HG03457 (cell line): ENCODE data around the gene PCDH9.

Source experiments
- ATAC-seq: cut with Tn5 transposase; IDR thresholded peaks from one replicate; pipeline ENCODE4 v1.9.1; 2021; ENCODE audit warnings: moderate number of reproducible peaks; ENCODE audit not compliant: unreplicated experiment

The PCDH9 gene, protein sequence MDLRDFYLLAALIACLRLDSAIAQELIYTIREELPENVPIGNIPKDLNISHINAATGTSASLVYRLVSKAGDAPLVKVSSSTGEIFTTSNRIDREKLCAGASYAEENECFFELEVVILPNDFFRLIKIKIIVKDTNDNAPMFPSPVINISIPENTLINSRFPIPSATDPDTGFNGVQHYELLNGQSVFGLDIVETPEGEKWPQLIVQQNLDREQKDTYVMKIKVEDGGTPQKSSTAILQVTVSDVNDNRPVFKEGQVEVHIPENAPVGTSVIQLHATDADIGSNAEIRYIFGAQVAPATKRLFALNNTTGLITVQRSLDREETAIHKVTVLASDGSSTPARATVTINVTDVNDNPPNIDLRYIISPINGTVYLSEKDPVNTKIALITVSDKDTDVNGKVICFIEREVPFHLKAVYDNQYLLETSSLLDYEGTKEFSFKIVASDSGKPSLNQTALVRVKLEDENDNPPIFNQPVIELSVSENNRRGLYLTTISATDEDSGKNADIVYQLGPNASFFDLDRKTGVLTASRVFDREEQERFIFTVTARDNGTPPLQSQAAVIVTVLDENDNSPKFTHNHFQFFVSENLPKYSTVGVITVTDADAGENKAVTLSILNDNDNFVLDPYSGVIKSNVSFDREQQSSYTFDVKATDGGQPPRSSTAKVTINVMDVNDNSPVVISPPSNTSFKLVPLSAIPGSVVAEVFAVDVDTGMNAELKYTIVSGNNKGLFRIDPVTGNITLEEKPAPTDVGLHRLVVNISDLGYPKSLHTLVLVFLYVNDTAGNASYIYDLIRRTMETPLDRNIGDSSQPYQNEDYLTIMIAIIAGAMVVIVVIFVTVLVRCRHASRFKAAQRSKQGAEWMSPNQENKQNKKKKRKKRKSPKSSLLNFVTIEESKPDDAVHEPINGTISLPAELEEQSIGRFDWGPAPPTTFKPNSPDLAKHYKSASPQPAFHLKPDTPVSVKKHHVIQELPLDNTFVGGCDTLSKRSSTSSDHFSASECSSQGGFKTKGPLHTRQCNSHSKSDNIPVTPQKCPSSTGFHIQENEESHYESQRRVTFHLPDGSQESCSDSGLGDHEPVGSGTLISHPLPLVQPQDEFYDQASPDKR (N-terminal part only)

DNA sequence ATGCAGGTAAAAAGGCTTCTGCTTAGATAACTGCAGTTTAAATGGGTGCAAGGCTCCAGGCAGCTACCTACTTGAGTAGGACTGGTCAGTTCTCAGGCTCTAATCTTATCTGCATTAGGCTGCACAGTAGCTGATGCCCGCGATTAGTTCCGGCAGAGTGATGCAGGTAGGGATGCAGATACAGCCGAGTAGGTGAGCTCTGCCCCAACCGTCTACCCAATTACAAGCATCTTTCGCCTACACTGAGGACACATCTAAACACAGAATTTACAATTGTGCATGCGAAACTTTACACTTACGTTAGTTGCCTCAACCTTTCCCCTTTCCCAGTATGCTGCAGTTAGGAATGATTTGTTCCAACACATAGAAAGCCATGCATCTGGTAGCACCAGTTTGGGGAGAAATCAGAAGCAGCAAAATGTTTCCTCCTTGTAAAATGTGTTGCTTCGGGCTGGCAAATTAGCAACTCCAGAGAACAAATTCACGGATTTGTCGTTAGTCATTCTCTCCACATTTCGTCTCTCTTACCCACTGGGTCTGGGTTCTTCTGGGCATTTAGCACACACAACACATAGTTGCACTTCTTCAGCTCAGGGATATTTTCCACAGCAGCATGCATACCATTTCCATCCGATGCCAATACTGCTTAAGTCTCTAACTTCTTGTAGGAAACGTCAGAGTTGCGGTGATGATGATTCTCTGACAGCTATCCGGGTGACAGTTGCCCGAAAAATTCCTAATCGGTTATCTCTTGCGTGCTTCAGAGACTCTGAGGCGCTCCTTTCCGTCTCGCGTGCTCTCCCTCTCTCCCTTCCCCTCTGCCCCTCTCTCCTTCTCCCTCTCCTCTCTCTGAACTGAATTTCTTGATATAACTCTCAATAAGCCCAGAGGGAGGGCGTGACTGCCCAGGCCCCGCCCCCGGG, at the start of gene PCDH9:
Gene PCDH9, minus strand, starts transcription at position 856 of the 923 bp plus-strand sequence. CDS start 1,896 bp downstream, outside the sequence.
- ATAC-seq = no peak

DNA sequence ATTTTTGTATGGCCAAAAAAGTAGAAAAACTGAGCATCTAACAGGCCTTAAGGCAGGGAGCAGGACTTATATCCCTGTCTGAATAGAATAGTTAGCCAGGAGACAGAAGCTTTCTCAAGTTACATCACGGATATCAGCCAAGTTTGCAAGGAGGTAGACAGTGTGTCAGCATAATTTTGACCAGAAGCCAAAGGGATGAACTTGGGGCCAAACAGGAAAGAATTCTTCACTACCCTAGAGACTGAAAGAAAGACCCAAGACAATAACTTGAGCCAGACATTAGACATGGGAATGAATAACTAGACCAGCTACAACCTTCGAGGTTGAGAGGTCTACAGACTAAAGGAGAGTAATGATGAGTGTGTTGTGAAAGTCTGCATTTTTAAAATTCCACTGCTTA, 48.1 kb upstream of the PCDH9 start:
- ATAC-seq = no peak

DNA sequence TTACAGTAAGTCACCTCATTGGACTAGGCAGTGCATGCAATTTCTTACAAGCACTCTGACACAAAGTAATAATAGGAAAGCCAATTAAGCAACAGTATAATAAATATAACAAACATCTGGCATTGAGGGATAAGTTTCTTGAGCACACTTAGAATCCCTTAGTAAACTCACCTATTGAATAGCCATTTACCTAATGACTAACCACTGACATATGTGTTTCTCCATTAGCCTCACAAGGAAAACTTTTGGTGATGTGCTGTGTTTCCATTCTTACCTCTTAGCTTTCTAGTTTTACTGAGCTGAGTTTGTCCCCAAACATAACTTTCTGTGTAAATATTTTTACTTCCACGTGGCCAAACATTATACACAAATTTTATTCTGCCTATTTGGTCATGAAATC, 47.4 kb upstream of the PCDH9 start:
- no peak for ATAC-seq

DNA sequence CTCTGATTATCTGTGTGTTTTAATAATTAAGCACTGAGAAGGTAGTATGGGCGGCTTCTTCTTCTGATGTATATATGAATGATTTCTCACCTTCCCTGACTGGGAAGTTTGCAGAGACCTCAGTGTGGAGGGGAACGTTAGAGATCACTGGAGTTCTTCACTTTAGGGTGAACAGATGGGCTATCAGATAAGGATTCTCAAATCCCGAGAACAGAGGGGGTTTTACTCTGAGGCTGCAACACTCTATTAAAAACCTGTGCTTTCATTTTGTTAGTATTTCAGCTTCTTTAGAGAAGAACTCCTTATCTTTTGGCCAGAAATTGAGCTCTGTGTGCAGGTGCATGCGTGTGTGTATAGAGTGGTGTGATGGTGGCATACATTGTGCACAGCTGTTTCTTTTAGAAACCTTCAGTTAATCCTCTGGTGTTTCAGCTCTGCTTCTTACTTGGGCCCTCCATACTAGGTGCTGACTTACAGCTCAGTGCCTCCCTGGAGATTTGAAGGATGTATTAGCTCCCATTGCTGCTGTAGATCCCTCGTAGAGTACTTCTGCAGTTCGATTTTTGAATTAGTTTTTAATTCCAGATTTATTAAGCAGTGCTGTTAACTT, 45.3 kb upstream of the PCDH9 start:
- no peak for ATAC-seq

DNA sequence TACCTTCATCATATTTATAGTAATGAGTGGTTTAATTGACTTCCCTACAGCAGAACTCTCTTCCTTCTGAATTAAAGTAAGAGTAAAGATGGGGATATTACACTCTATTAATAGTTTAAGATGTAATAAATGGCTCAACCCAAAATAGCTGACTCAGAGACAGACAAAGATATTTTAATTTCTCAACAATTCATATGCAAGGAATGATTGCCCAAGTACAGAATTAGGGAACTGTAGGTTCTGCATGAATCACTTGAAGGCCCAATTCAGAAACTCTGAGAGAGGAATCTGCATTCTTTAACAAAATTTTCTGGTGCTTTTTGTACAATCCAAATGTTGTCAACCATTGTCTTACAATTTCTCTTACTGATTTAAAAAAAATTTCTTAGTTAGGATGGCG, 42.9 kb upstream of the PCDH9 start:
- ATAC-seq = no peak

DNA sequence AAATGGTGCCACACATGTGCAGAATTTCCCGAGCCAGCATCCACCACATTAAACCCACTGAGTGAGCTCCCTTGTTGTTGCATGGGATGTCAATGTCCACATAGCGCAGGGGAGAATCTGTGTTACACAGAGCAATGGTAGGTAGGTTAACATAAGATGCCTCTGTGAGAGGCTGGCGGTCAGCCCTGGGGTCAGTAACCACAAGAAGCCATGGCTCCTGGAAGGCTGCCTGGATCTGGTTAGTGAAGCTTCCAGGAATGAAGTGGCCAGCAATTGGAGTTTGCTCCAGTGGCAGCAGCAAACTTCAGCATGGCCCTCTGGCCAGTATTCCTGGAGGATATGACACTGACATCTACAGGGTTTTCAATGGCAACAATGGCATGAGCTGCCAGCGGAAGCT, 37.0 kb upstream of the PCDH9 start:
- no peak for ATAC-seq

DNA sequence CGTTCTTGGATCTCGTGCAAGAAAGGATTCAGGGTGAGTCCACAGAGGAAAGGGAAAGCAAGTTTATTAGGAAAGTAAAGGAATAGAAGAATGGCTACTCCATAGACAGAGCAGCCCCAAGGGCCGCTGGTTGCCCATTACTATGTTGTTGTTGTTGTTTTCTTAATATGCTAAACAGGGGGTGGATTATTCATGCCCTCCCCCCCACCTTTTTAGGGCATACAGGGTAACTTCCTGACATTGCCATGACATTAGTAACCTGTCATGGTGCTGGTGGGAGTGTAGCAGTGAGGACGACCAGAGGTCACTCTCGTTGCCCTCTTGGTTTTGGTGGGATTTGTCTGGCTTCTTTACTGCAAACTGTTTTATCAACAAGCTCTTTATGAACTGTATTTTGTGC, 29.1 kb upstream of the PCDH9 start:
- no peak for ATAC-seq

DNA sequence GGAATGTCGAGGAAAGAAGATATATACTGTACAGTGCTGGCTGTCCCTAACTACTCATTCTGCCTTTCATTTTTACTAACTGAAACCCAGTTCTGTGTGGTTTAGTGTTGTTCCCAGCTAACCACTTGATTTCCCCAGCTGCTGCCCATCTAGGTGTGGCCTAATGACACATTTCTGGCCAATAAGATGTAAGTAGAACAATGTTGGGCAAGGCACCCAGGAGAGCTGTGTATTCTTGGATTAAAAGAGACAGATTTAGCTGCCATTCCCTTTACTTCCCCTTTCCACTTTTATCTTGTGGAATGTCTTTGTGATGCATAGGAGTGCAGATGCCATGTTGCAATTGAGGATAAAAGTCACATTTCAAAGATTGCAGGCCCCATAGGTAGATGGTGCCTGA, 28.3 kb upstream of the PCDH9 start:
- peak; percentile 73 for ATAC-seq

DNA sequence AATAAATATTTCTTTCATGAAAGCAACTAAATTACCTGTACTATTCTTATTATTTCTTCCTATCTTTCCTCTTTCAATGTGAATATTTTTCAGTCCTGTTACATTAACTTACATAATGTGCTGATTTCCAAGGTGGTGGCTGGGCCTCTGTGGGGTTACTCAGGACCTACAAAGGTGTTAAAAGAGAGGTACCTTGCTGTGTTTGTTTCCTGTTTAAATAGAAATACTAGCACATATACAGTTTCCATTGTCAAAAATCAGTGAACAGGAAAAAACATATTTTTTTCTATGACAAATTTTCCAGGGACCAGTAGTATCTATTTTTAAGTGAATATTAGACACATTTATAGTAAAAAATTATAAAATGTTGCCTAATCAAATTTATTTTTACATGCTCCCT, 8.7 kb upstream of the PCDH9 start:
- ATAC-seq = no peak

DNA sequence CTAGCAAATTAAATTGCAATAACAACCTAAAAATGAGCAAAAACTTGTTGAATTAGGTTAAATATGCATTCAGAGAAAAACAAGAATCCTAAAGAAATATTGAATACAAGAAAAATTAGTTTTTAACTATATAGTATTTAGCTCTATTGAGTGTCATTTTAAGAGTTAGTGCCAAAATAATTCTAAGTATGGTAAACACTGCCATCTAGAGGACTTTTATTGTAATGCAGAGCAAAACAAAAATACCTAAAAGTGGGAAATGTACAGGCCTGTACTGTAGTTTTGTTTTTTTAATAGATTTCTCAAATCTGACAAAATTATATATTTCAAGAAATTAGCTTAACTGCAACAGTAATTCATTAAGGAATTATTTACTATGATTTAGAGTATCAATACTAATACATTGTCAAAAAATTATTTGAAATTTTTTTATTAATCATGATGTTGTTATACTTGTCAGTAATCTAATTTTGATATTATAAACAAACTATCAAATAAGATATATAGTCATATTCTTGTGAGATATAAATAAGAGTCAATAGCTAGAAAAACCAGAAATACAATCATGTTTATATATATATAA, 8.2 kb upstream of the PCDH9 start:
- ATAC-seq = no peak

DNA sequence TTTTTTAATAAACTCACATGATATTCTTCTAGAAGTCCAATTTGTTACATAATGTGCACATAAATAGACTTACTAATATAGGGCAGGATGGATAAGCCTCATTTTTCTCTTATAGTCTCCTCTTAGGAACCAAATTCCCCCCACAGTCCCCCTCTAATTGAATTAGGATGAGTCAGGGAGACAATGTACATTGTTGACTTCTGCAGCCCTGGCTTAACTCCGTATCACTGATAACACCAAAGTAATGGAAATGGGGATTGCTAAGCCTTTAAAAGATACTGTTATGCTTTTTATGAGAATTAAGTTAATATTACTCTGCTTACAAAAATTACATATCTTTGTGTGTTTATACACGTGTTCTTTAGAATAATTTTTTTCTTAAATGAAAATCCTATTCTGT, 5.1 kb upstream of the PCDH9 start:
- no peak for ATAC-seq

DNA sequence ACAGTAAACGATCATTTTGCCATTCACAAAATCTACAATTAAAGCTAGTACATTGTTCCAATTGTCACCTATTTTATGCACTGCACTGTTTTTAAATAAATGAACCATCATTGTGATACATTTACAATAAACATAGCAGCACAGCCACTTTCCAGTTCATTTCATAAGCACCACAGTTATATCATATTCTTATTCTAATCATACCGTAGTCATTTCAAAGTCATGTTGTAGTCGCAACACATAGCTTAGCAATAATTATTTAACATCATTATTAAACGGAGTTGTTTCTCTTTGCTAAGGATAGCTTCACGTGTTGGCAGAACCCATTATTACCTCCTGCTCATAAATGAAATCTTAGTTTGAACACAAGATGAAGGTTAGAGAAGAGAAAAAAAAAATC, 2.2 kb upstream of the PCDH9 start:
- no peak for ATAC-seq

DNA sequence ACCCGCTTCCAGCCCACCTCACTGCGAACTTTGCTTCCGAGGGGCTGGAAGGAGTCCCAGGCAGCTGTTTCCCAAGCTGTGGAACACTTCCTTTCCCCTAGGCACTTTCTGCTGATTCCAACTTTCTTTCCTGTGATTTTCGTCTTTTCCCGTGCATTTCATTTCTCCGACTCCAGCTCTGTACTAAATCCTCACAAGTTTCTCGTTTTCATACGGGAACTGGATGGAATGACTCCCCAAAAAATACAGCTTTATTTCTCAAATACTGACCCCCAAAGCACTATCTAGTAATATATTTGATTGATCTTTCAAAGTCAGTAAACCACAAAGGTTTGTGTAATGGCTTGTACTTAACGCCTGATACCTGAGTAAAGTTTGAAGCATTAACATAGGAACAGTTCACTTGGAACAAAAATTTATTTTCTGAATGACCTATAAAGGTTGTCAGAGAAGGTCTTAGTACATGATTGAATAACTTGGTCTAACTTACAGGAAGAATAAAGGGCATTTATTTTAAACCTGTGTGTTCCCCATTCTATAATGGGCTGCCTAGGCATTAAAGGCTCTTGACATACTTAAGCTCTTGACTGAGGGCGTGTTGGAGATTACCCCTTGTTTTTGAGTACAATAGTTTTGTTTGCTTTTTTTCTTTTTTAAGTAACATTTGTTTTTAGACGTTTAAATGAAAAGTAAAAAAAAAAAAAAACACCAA, 1.3 kb upstream of the PCDH9 start:
- ATAC-seq = no peak

DNA sequence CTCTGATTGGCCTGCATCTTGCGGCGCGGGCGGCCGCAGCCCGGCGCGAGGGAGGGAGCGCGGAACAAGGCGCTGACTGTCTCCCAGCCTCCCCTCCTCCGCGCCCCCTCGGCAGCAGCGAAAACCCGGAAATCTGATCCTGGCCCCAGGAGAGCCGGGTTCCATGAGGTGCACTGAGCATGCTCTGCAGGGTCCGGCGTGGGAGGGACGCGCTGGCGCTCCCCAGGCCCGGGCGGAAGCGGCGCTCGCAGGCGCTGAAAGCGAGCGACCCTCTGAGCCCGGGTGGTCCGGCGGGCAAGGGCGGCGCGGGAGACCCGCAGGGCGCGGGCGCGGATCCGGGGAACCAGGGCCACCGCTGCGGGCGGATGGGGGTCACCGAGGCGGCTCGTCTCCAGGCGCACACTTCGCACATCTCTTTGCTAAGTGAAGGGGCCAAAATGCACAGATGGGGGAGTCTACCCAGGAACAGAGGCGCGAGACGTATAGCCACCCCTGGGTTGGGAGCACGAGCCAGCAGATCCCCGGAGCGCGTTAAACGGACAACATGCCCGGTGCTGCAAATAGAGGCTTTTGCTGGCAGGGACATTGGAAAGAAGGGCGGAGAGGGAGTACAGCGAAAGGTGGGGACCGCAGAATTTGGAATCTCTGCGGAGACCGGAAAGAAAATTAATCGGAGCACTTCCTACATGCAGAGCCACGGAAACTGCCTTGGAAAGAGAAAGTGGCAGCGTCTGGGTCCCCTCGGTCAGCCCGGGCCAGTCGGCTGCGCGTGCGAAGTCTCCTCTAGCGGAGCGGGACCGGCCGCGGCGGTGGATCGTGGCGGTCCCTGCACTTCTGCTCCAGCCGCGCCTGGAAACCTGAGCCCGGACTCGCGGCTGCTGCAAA, 510 bp upstream of the PCDH9 start:
- peak; percentile 99 for ATAC-seq

DNA sequence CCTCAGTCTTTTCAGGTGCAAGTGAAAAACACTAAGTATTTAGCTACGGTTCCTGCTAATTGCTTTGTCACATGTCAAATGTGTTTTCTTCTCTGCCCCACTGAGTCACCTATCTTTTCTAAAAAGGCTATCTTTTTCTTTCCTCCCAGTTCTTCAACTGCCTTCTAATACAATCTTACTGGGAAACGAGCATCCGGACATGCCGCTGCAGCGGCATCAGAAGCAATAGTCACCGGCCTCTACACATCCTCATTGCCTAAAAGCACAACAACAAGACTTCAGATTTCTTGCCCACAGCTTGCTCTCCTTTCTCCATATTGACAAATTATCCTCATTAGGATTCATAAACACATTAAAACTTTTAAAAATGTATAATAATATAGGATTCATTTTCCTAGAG, 1.2 kb downstream of the PCDH9 start:
- ATAC-seq = no peak

DNA sequence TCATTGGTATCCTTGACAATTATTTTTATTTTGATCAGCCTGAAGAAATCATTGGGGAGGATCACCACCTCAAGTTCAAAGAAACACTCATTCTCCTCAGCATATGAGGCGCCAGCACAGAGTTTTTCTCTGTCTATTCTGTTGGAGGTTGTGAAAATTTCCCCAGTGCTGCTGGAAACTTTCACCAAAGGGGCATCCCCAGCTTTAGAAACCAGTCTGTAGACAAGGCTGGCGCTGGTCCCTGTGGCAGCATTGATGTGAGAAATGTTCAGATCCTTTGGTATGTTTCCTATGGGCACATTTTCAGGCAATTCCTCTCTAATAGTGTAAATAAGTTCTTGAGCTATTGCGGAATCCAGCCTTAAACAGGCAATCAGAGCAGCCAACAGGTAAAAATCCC, 2.1 kb downstream of the PCDH9 start:
- ATAC-seq = no peak

DNA sequence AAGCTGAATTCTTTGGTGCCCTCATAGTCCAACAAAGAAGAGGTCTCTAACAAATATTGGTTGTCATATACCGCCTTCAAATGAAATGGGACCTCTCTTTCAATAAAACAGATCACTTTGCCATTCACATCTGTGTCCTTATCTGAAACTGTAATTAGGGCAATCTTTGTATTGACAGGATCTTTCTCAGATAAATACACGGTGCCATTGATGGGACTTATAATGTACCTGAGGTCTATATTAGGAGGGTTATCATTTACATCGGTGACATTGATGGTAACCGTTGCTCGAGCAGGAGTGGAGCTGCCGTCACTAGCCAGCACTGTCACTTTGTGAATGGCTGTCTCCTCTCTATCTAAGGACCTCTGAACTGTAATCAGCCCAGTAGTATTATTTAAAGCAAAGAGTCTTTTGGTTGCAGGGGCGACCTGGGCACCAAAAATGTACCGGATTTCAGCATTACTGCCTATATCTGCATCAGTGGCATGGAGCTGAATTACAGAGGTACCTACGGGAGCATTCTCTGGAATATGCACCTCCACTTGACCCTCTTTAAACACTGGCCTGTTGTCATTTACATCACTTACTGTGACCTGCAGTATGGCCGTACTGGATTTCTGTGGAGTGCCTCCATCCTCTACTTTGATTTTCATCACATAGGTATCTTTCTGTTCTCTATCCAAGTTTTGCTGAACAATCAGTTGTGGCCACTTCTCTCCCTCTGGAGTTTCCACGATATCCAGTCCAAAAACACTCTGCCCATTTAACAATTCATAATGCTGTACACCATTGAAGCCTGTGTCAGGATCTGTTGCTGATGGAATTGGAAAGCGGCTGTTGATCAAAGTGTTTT, 2.8 kb downstream of the PCDH9 start:
- no peak for ATAC-seq
